Upper lobe of right lung (tissue), 1 donor: ENCODE data around the gene POLR2F. TPM values are rescaled to one million over a fixed set of nuclear protein-coding genes. Genes with fewer than 3 reads are reported as not detected.

Source experiments
- ATAC-seq: fragments of 200-7000 bp; cut with Tn5 transposase; one replicate; pipeline ENCODE4 v1.9.1; 2020; ENCODE audit warnings: mild to moderate bottlenecking, moderate library complexity
- DNase-seq: peaks from one replicate; pipeline ENCODE4 v3.0.0-alpha.2; 2020
- H3K27ac ChIP-seq: fragments of 200-600 bp; one replicate; pipeline ENCODE4 v1.8.0; 2022
- H3K27me3 ChIP-seq: fragments of 200-600 bp; one replicate; pipeline ENCODE4 v1.8.0; 2022; ENCODE audit warnings: mild to moderate bottlenecking
- H3K36me3 ChIP-seq: fragments of 200-600 bp; one replicate; pipeline ENCODE4 v1.8.0; 2022
- H3K4me1 ChIP-seq: fragments of 200-600 bp; one replicate; pipeline ENCODE4 v1.8.0; 2022
- H3K4me3 ChIP-seq: fragments of 200-600 bp; one replicate; pipeline ENCODE4 v1.8.0; 2022; ENCODE audit warnings: mild to moderate bottlenecking
- H3K9me3 ChIP-seq: fragments of 200-600 bp; one replicate; pipeline ENCODE4 v1.8.0; 2022
- intact Hi-C: fragments of 100-400 bp; cut with DNase I; formaldehyde crosslinking; loops from one replicate; pipeline ENCODE4 v1.11.0; 2022
- total RNA-seq: library from RNA; stranded (reverse); fragmentation: NEBNext Ultra II Directional; extraction: Animal tissue kit (Norgen Biotek cat#: 25700); gene quantifications from one replicate; pipeline ENCODE4 v1.2.1, GENCODE V29; 2021
- TF ChIP-seq, protein P1 (sequence below): fragments of 200-600 bp; IDR thresholded peaks from one replicate; pipeline ENCODE4 v1.8.0; 2022; ENCODE audit warnings: antibody characterized with exemption
- donor health status: DM: no; HTN: yes; CAD: no; lungs with severe emphysema.

Gene POLR2F
- total RNA-seq, 1 donor from 2014 or later, result 49.0 TPM

- DNase-seq (no peak), ATAC-seq (no peak)
- TF ChIP-seq, protein P1, sequence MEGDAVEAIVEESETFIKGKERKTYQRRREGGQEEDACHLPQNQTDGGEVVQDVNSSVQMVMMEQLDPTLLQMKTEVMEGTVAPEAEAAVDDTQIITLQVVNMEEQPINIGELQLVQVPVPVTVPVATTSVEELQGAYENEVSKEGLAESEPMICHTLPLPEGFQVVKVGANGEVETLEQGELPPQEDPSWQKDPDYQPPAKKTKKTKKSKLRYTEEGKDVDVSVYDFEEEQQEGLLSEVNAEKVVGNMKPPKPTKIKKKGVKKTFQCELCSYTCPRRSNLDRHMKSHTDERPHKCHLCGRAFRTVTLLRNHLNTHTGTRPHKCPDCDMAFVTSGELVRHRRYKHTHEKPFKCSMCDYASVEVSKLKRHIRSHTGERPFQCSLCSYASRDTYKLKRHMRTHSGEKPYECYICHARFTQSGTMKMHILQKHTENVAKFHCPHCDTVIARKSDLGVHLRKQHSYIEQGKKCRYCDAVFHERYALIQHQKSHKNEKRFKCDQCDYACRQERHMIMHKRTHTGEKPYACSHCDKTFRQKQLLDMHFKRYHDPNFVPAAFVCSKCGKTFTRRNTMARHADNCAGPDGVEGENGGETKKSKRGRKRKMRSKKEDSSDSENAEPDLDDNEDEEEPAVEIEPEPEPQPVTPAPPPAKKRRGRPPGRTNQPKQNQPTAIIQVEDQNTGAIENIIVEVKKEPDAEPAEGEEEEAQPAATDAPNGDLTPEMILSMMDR, result no peak
- H3K4me1 ChIP-seq, result peaks cover 16% of the 10 kb centered on the region
- no peak overlapping the region for H3K27ac ChIP-seq
- peaks cover 41% of the 10 kb centered on the region for H3K36me3 ChIP-seq
- H3K4me3 ChIP-seq, result no peak overlapping the region
- no peaks in the 10 kb centered on the region for H3K9me3 ChIP-seq
- intact Hi-C loops, result no loop called here
- no peaks in the 10 kb centered on the region for H3K27me3 ChIP-seq
These were observed 26.5 kb upstream of the POLR2F start for GRCh38 chr22:37926771-37927636.

- TF ChIP-seq, protein P1, result no peak
- Histone ChIP-seq H3K9me3 (no peaks in the 10 kb centered on the region), H3K27ac (no peak overlapping the region), H3K4me3 (no peak overlapping the region), H3K4me1 (peaks cover 20% of the 10 kb centered on the region), H3K36me3 (peaks cover 41% of the 10 kb centered on the region), H3K27me3 (no peaks in the 10 kb centered on the region)
- DNase-seq (no peak), ATAC-seq (no peak)
- intact Hi-C loops, result no loop called here
These were observed 25.9 kb upstream of the POLR2F start for GRCh38 chr22:37927637-37927936.

GRCh38 chr22:37929390-37929789, 24.1 kb upstream of the POLR2F start:
- Histone ChIP-seq H3K4me3 (no peak overlapping the region), H3K4me1 (peaks cover 37% of the 10 kb centered on the region), H3K27me3 (no peaks in the 10 kb centered on the region), H3K36me3 (peaks cover 41% of the 10 kb centered on the region), H3K9me3 (no peaks in the 10 kb centered on the region), H3K27ac (no peak overlapping the region)
- TF ChIP-seq, protein P1, result no peak
- intact Hi-C loops, result no loop called here
- ATAC-seq (no peak), DNase-seq (no peak)

DNA sequence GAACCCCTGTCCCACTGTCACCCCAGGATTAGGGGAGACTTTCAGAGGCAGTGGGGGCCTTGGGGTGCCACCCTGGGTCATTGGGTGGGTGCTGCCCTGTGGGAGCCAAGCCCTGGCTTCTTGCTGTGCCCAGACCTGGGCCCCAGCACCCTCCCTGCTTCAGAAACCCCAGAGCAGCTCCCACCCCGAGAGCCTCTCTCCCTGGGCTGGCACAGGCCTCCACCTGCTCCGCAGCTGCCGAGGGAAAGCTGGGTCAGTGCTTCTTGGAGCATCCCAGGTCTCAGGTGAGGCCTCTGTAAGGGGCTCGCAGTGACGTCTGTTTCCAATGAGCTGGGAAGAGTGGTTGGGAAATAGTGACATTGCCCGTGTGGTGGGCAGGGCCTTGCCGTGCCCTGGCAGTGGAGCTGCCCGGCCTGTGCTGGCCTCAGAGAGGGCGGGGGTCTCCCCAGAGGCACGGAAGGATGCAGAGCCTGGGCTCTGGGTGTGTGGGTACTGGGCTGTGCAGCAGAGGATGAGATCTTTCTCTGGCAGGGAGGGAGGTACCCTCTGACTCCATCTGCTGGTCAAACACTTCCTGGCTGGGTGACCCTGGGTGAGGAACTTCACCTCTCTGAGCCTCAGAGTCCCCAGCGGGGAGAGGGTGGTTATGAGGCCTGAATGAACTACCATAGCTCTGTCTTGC, 23.1 kb upstream of the POLR2F start:
- H3K27me3 ChIP-seq, result no peaks in the 10 kb centered on the region
- H3K27ac ChIP-seq, result no peak overlapping the region
- peaks cover 41% of the 10 kb centered on the region for H3K4me1 ChIP-seq
- intact Hi-C loops, result no loop called here
- TF ChIP-seq, protein P1, result peak; percentile 46
- H3K9me3 ChIP-seq, result no peaks in the 10 kb centered on the region
- H3K36me3 ChIP-seq, result peaks cover 38% of the 10 kb centered on the region
- DNase-seq (no peak), ATAC-seq (peak; percentile 24)
- no peak overlapping the region for H3K4me3 ChIP-seq

- DNase-seq, result no peak
- Histone ChIP-seq H3K27me3 (no peaks in the 10 kb centered on the region), H3K9me3 (no peaks in the 10 kb centered on the region), H3K36me3 (peaks cover 32% of the 10 kb centered on the region), H3K4me3 (no peak overlapping the region), H3K27ac (no peak overlapping the region), H3K4me1 (peaks cover 41% of the 10 kb centered on the region)
- intact Hi-C loops, result no loop called here
- no peak for ATAC-seq
- TF ChIP-seq, protein P1, result no peak
These were observed 22.5 kb upstream of the POLR2F start for GRCh38 chr22:37930952-37931440.
